Stimulated activated CD8-positive, alpha-beta memory T cell treated with anti-CD3 and anti-CD28 coated beads, Interleukin-7, amount 100 ng/mL, for 4 hours (primary cell): ENCODE data around the gene CRELD2.

ENCODE experiments used
- DNase-seq, 2 donors: peaks; one replicate each; pipeline ENCODE4 v3.0.0-alpha.2; 2020; ENCODE audit warnings: low read depth in 2 of 2

CRELD2 gene

DNA sequence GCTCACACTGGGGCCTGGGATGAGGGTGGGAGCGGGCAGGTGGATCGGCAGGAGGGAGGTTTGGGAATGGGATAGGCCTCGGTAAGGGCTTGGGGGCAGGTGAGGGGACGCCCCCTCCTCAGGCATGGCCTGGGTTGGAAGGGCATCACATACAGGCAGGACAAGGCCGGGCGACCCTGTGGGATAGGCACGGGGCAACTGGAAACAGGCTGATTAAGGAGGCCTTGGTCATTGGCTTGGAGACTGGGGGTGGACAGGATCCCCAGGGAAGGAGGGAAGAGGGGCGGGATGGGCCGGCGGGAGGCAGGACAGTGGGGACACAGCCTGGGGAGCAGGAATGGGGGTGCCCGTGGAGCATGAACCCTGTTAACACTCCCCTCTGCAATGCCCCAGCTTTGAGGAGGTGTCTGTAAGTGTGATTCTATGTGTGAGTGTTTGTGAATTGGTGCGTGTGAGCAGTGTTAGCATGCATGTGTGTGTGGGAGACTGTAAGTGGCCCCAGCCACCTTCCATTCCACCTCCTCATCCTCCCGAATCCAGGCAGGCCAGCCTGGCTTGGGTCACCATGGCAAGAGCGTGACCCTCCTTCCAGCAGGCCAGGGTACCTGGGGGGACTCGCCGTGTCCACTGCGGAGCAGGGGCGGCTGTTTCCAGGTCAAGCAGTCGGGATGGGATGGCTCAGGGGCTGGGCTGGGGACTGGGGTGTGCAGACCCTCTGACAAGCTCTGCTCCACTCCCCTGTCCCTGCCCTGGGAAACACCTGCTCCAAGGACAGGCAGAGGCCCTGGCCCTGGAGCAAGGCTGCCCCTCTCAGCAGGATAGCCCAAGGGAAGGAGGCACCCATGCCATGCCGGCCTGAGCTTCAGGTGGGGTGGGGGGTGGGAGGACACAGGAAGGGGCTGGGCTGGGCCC is 38.7 kb downstream of the CRELD2 start:
- no peak for DNase-seq

DNA sequence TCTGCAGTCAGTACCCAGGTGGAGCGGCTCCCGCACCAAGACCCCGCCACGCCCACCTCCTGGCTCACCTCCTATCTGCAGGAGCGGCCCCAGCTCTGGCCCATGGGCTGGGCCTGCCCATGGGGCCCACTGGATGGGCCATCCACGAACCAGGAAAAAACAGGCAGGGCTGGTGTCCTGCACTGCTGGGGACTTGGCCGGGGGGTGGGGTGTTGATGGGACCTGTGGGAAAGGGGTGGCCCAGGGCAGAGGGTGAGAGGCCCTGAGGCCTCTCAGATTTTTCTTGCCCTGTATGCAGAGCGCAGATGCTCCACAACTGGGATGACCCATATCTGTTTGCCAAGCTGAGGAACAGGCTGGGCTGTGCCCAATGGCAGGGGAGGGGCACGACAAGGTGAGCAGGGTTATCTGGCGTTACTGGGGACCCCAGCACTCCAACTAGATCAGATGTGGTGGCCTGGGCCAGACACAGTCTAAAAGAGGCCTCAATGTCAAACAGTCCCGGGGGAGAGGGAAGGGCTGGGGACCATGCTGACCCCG is 39.5 kb downstream of the CRELD2 start:
- DNase-seq: no peak

DNA sequence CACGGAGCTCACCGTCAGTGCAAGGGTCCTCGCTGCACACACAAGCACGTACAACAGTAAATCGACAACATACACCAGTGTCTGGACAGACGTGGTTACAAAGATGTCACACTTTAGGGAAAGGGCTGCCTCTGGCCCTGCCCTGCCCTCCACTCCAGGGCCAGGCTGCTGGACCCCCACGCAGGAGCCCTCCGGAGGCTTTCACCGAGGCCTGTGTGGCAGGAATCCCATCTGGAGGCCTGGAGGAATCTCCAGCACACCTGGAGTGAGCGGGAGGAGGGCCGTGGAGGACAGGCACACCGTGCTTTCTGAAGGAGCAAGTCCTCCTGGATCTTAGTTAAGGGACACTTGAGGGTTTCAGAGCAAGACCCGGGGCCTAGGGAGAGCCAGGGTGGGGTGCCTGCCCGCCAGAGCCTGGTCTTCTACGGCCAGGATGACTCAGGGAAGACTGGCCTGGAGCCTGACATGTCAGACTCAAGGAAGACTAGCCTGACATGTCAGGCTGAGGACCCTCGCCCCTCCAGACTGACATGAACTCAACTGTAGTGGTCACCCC is 40.0 kb downstream of the CRELD2 start:
- no peak for DNase-seq

DNA sequence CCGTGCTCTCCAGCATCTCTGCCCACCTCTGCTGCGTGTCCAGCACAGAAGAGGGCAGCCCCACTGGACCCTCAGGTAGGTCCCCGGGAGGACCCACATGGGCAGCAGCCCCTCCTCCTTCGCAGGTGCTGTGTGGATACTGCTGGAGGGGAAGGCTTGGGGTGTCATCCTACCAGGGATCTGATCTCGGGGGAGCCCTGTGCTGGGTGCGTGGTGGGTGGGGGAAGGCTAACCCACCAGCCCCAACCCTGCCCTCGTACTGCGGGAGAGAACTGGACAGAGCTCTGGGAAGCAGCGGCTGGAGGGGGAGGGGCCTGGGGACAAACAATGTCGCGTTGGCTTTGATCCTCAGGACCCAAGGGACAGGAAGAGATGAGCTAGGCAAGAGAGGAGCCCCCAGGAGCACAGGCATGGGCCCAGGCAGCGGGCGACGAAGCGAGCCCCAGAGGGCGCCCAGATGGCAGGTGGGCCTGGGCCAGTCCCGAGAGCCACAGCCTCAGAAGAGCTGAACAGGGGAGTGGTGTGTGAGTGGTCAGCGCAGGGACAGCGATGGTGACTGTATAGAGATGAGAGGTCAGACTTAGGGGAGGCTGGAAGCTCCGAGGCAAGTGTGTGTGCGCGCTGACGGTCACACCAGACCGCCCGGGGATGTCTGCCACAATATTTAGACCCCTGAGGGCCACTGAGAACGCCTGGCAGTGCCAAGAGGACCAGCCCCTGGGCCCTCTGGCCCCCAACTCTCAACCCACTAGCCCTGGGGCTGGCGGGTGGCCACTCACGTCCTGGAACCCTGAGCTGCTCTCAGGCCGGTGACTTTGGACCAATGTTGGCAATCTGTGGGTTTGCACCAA is 40.7 kb downstream of the CRELD2 start:
- no peak for DNase-seq

DNA sequence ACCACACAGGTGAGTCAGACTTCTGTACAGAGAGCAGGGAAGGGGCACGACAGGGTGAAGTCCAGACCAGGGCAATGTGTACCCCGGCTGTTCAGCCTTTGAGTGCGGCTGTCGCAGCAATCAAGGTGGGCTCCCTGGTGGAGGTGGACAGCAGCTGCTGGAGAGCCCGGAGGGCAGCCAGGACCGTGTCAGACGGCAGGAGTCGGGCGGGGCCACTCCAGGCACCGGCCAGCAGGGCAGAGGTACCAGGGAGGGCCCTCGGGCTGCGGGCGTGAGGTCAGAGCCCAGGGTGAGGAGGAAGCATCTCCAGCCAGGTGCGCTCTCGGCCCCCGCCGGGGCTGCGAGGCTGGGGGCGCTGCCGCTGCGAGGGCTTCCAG is 41.3 kb downstream of the CRELD2 start:
- DNase-seq: no peak

DNA sequence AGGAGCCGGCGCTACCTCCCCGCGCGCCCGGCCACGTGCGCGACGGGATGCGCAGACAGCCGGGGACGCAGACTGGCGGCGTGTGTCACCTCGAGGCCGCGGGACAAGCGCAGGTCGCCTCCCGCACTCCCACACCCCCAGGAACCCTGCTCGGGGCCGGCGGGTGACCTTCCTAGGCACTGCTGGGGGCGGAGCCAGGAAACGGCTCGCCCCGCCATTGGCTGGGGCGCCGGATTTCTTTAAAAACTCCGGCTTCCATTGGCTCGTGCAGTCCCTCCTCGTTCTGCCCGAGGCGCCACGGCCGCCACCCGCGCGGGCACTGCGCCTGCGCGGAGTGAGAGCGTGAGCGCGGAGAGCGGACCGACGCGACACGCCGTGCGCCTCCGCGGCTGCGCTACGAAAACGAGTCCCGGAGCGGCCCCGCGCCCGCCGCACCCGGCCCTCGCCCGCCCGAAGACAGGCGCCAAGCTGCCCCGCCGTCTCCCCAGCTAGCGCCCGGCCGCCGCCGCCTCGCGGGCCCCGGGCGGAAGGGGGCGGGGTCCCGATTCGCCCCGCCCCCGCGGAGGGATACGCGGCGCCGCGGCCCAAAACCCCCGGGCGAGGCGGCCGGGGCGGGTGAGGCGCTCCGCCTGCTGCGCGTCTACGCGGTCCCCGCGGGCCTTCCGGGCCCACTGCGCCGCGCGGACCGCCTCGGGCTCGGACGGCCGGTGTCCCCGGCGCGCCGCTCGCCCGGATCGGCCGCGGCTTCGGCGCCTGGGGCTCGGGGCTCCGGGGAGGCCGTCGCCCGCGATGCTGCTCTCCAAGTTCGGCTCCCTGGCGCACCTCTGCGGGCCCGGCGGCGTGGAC is 41.9 kb downstream of the CRELD2 start, which contains the start of gene PIM3:
Gene PIM3, plus strand, starts transcription at position 614 of the 846 bp plus-strand sequence. Its CDS starts 176 bp downstream, at position 790.
- peak; percentile 90 to 94 for DNase-seq

DNA sequence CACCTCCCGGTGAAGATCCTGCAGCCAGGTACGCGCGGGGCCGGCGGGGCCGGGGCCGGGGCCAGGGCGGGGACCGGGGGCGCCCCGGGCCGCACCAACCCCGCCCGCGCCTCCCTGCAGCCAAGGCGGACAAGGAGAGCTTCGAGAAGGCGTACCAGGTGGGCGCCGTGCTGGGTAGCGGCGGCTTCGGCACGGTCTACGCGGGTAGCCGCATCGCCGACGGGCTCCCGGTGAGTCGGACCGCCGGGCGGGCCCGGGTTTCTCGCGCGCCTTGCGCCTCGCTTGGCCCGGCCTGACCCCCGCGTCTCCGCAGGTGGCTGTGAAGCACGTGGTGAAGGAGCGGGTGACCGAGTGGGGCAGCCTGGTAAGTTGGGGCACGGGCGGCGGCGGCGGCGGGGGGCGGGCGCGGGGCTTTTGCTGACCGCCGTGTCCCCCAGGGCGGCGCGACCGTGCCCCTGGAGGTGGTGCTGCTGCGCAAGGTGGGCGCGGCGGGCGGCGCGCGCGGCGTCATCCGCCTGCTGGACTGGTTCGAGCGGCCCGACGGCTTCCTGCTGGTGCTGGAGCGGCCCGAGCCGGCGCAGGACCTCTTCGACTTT is 42.7 kb downstream of the CRELD2 start:
- no peak for DNase-seq

DNA sequence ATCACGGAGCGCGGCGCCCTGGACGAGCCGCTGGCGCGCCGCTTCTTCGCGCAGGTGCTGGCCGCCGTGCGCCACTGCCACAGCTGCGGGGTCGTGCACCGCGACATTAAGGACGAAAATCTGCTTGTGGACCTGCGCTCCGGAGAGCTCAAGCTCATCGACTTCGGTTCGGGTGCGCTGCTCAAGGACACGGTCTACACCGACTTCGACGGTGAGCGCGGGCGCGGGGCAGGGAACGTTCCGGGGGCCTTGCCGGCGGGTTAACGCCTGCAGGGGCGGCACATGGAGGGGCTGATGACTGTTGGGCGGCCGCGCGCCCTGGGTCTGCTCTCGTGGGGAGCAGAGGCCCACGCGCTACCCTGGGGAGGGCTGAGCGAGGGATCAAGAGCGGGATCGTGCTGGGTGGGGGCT is 43.2 kb downstream of the CRELD2 start:
- no peak for DNase-seq

DNA sequence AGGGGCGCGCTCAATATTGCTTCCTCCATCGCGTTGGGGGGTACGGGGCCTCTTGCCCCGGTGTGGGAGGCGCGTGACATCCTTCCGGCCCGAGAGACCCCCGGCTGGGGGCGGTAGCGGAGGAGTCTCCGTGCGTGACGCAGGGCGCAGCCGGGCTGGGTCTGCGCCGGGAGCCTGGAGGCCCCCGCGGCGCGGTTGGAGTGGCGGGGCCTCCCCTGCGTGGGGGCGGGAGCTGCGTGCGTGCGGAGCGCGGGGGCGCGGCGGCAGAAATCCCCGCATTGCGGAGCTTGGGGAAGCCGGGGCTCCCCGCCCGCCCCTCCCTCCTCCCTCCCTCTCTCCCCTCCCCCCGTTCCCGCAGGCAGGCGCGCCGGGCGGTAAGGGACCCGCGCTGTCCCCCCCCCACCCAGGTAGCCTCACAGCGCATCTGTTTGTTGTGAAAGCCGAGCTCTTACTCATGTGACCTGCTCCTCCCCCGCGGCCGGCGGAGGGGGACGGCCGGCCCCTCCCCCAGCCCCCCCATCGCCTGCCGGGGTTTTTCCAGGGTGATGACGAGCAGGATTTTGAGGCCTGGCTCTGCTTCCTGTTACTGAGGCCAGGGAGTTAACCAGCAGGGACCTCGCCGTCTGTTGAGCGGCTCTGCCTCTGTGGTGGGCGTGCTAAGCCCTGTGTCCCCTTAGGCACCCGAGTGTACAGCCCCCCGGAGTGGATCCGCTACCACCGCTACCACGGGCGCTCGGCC is 43.7 kb downstream of the CRELD2 start:
- peak; percentile 77 to 85 for DNase-seq

DNA sequence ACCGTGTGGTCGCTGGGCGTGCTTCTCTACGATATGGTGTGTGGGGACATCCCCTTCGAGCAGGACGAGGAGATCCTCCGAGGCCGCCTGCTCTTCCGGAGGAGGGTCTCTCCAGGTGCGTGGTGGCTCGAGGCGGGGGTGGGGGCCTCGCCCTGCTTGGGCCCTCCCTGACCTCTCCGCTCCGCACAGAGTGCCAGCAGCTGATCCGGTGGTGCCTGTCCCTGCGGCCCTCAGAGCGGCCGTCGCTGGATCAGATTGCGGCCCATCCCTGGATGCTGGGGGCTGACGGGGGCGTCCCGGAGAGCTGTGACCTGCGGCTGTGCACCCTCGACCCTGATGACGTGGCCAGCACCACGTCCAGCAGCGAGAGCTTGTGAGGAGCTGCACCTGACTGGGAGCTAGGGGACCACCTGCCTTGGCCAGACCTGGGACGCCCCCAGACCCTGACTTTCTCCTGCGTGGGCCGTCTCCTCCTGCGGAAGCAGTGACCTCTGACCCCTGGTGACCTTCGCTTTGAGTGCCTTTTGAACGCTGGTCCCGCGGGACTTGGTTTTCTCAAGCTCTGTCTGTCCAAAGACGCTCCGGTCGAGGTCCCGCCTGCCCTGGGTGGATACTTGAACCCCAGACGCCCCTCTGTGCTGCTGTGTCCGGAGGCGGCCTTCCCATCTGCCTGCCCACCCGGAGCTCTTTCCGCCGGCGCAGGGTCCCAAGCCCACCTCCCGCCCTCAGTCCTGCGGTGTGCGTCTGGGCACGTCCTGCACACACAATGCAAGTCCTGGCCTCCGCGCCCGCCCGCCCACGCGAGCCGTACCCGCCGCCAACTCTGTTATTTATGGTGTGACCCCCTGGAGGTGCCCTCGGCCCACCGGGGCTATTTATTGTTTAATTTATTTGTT is 44.6 kb downstream of the CRELD2 start:
- no peak for DNase-seq

DNA sequence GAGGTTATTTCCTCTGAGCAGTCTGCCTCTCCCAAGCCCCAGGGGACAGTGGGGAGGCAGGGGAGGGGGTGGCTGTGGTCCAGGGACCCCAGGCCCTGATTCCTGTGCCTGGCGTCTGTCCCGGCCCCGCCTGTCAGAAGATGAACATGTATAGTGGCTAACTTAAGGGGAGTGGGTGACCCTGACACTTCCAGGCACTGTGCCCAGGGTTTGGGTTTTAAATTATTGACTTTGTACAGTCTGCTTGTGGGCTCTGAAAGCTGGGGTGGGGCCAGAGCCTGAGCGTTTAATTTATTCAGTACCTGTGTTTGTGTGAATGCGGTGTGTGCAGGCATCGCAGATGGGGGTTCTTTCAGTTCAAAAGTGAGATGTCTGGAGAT is 45.2 kb downstream of the CRELD2 start:
- no peak for DNase-seq

DNA sequence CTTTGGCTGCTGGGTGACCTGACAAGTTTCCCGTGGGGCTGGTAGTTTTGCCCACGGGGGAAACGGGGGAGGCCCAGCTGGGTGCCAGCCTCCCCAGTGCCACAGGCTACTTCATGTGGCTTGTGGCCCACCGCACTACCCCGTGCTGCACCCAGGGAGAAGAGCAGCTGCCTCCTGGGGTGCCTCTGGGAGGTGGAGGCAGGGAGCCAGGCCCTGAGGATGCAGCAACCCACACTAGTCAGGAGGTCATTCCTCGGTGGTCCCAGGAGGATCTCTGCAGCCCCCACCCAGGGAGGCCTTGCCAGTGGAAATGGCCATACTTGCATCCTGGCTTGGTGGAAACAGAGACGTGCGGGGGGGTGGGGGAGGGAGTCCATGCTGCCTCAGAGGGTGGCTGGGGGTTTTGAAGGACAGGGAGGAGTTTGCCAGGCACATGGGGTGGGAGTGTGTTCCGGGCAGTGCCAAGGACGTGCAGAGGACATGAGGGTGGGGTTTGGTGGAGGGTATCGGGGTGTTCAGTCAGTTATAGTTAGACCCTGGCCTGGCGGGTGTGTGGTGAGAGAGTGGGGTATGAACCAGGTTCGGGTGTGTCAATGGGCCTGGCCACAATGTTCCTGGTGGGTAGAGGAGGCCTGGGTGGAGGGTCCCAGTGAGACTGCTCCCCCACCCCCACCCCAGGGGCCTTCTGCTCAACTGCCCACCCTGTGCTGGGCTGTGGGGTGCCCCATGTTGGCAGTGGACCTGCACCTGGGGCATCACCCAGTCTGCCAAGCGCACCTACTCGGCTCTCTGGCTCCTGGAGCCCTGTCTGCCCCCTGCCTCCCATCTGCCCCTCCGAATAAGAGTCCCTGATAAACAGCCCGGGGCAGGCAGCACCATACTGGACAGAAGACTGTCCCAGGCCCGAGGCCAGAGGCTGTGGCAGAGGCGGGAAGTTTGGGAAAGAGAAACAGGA is 46.0 kb downstream of the CRELD2 start:
- no peak for DNase-seq

DNA sequence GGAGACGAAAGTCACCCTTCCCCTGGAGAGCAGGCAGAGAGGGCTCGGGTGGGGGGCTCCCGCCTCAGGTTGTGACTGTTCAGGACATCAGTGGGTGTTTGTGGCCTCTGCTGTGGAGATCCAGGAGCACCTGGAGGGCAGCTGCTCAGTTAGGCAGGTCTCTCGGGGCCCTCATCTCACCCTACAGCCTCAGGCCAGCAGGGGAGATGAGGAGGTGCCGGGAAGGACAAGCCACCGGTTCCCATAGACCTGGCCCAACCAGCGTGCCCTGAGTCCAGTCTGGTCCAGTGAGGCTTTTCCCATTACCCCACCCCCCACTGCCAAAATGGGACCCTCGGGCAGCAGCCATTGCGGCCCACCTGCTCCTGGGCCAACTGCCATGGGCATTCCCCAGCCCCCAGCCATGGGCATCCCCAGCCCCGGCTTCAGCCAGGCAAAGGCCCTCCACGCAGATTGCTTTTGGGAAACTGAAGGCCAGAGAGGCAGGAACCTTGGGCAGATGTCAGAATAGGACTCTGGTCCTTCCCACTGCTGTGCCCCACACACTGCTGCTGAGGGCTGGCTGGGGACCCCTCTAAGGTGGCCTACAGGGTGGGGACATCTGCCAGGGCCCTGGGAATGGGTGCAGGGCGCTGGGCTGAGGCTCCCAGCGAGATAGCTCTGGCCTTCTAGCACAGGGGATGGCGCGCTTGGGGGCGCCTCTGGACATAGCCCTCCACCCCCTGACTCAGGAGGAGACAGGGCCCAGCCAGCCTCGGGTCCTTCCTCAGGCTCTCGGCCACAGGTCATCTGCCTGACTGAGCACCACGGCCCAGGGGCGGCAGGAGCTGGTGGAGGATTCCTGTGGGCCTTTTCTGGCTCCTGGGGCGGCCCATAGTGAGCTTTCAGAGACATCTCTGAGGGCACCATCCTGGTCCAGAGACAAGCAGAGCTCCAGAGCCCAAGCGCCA is 46.9 kb downstream of the CRELD2 start:
- DNase-seq: no peak

DNA sequence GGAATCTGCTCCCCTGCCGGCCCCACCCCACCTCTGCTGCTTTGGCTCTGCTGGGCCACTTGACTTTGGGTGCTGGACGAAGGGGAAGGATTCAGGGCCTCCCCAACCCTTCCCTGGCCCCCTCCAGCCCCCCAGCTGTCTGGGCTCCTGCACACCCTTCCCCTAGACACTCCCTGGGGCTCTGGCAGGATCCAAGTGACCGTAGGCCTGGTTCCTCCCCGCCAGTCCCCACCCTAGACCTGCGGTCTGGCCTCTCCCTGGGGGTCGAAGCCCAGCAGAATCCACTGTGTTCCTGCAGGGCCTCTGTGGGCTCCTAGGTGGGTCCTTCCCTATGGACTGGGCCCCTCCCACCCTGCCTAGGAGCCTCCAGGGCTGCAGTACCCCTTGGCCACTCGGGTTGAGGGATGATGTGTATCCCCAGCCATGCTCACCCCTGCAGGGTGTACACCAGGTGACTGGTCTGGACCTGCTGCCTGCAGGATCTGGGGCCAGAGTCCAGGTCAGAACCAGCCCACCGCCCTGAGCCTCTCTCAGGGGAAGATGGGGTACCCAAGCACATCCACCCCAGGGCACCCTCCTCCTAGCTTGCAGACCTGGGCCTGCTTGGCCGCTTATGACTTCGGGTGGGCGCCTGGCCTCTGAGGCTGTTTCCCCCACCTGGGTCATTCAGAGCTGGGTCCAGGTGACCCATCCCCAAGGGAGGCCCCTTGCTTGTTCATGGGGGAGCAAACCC is 47.8 kb downstream of the CRELD2 start:
- no peak for DNase-seq

DNA sequence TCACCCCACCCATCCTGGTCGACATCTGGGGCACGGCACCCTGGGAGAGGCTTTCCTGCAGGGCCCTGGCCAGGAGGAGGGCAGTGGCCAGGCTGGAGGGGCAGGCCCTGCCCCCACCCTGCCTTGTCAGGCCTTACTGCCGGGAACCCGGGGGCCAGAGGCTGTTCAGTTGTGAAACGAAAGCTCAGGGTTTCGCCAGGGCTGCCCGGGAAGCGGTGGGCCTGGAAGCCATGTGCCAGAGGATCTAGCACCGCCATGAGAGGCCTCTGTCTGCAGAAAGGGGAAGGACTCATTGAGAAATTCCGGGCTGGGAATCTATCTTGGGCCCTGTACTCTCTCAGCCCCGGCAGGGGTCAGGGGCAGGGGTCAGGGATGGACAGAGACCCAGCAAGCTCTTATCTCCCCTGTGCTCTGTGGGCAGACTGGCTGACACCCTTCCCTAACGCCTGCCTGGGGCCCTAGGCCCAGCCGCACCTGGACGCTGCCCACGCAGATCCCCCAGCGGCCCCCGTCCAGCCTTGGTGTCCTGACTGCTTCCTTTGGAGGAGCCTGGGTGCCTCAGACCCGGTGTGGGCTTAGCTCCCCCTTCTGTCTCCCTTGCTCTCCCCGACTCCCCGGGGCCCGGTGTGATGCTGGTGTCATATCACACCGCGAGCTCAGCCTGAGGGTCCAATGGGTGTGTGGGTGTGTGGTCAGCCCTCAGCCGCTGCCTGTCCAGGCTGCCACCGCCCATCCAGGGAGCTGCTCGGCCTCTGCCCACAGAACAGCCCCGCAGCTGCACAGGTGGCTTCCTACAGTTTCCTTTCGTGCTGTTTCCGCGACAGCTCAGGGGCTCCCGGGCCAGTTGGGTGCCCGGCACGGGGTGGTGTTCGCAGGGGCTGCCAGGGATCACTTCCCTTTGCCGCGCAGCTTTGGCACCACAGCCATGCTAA is 48.6 kb downstream of the CRELD2 start:
- DNase-seq: no peak
